Upper lobe of left lung (tissue), 6 donors: Measurements from ENCODE around the gene TENM4. TPM values are rescaled to one million over a fixed set of nuclear protein-coding genes. Genes with fewer than 3 reads are reported as not detected.

Experiments used
- ATAC-seq, 2 donors: fragments of 200-7000 bp; cut with Tn5 transposase; one replicate each; pipeline ENCODE4 v1.9.1; 2022; ENCODE audit warnings: mild to moderate bottlenecking in 2 of 2, moderate library complexity in 2 of 2; ENCODE audit not compliant: low FRiP score in 2 of 2
- DNase-seq, 2 donors: peaks; one replicate each; pipeline ENCODE4 v3.0.0-alpha.2; 2019 to 2020
- H3K27ac ChIP-seq, 4 donors: fragments of 200-600 bp; sonication (generic); one replicate each; pipeline ENCODE4 v1.5.1; 2016 to 2019
- H3K27me3 ChIP-seq, 4 donors: fragments of 200-600 bp; sonication (generic); one replicate each; pipeline ENCODE4 v1.5.1; 2017 to 2019
- H3K36me3 ChIP-seq, 4 donors: fragments of 200-600 bp; sonication (generic); one replicate each; pipeline ENCODE4 v1.5.1; 2016 to 2019
- H3K4me1 ChIP-seq, 4 donors: fragments of 200-600 bp; sonication (generic); one replicate each; pipeline ENCODE4 v1.5.1; 2018 to 2019
- H3K4me3 ChIP-seq, 4 donors: fragments of 200-600 bp; sonication (generic); one replicate each; pipeline ENCODE4 v1.5.1; 2017 to 2019; ENCODE audit warnings: mild to moderate bottlenecking in 2 of 4, moderate library complexity in 1 of 4
- H3K9me3 ChIP-seq, 4 donors: fragments of 200-600 bp; sonication (generic); one replicate each; pipeline ENCODE4 v1.5.1; 2018 to 2019
- CTCF ChIP-seq, 6 experiments: fragments of 450-650 bp in 4 of 6; fragments of 200-600 bp in 2 of 6; sonication (generic) in 2 of 6; IDR thresholded peaks; one replicate each; pipeline ENCODE4 v1.5.1; 2016 to 2019; ENCODE audit warnings: antibody characterized with exemption in 6 of 6
- EP300 ChIP-seq, 4 donors: sonication (generic); formaldehyde crosslinking; IDR thresholded peaks; one replicate each; pipeline ENCODE4 v1.5.1; 2017; ENCODE audit warnings: antibody characterized with exemption in 4 of 4, control low read depth in 2 of 4
- POLR2A ChIP-seq, 4 donors: fragments of 450-650 bp; IDR thresholded peaks; one replicate each; pipeline ENCODE4 v1.5.1; 2016 to 2017; ENCODE audit warnings: antibody characterized with exemption in 4 of 4, mild to moderate bottlenecking in 2 of 4
- POLR2AphosphoS5 ChIP-seq, 2 donors: sonication (generic); formaldehyde crosslinking; IDR thresholded peaks; one replicate each; pipeline ENCODE4 v1.5.1; 2017; ENCODE audit warnings: antibody characterized with exemption in 2 of 2
- WGBS, 2 donors: methylation state at CpG; one replicate each; pipeline ENCODE4 v1.1.5; 2017 to 2018; 5-methylcytosine and 5-hydroxymethylcytosine counted together
- total RNA-seq, 6 donors: library from RNA; depleted of rRNA in 4 of 6; stranded (reverse); fragments of >200 nt in 4 of 6; gene quantifications; one replicate each; pipeline versions ENCODE4 v1.1.0 to v1.2.1, GENCODE V29; 2016 to 2021
- donor health status: DM: no; HTN: no; CAD: no; lungs with moderate emphysema.
- donor health status: DM: no; HTN: yes; CAD: no; lungs with severe emphysema.

TENM4 gene
- total RNA-seq, 6 donors from 2014 or later: 0.11 to 20.0 (median 3.7) TPM

GRCh38 chr11:78972590-78972989 lies 468.2 kb downstream of the TENM4 start:
- Histone ChIP-seq H3K36me3 (no peaks in the 10 kb centered on the region), H3K4me1 (no peaks in the 10 kb centered on the region), H3K27me3 (no peaks in the 10 kb centered on the region), H3K27ac (no peak overlapping the region), H3K4me3 (no peak overlapping the region), H3K9me3 (no peaks in the 10 kb centered on the region)
- ATAC-seq (no peak), DNase-seq (no peak)
- TF ChIP-seq POLR2AphosphoS5 (IDR thresholded peaks at IDR 0.05): no peak
- TF ChIP-seq POLR2A (IDR thresholded peaks at IDR 0.05): no peak
- no peak for TF ChIP-seq CTCF (IDR thresholded peaks at IDR 0.05)
- no peak for TF ChIP-seq EP300 (IDR thresholded peaks at IDR 0.05)

GRCh38 chr11:78972177-78972576 lies 468.7 kb downstream of the TENM4 start:
- TF ChIP-seq EP300 (IDR thresholded peaks at IDR 0.05) (no peak), POLR2A (IDR thresholded peaks at IDR 0.05) (no peak), CTCF (IDR thresholded peaks at IDR 0.05) (no peak), POLR2AphosphoS5 (IDR thresholded peaks at IDR 0.05) (no peak)
- ATAC-seq (no peak), DNase-seq (no peak)
- 82 to 86% methylated on average over 7 of the region's 7 CpGs for WGBS, 2 donors
- Histone ChIP-seq H3K36me3 (no peaks in the 10 kb centered on the region), H3K27me3 (no peaks in the 10 kb centered on the region), H3K27ac (no peak overlapping the region), H3K4me3 (no peak overlapping the region), H3K4me1 (no peaks in the 10 kb centered on the region), H3K9me3 (no peaks in the 10 kb centered on the region)

- Histone ChIP-seq H3K27ac (no peak overlapping the region), H3K4me1 (no peaks in the 10 kb centered on the region), H3K9me3 (no peaks in the 10 kb centered on the region), H3K36me3 (no peaks in the 10 kb centered on the region), H3K27me3 (no peaks in the 10 kb centered on the region), H3K4me3 (no peak overlapping the region)
- TF ChIP-seq POLR2A (IDR thresholded peaks at IDR 0.05) (no peak), POLR2AphosphoS5 (IDR thresholded peaks at IDR 0.05) (no peak), CTCF (IDR thresholded peaks at IDR 0.05) (no peak), EP300 (IDR thresholded peaks at IDR 0.05) (no peak)
- 89 to 92% methylated on average over 3 of the region's 3 CpGs for WGBS, 2 donors
- ATAC-seq: no peak
- no peak for DNase-seq
These were observed 473.0 kb downstream of the TENM4 start for GRCh38 chr11:78967811-78968210.

- H3K9me3 ChIP-seq: no peaks in the 10 kb centered on the region
- TF ChIP-seq POLR2AphosphoS5 (IDR thresholded peaks at IDR 0.05) (no peak), EP300 (IDR thresholded peaks at IDR 0.05) (no peak), POLR2A (IDR thresholded peaks at IDR 0.05) (no peak)
- no peak for ATAC-seq
- no peaks in the 10 kb centered on the region for H3K27me3 ChIP-seq
- H3K4me1 ChIP-seq: peaks cover 0 to 10% (median 2%) of the 10 kb centered on the region in 4 donors
- no peak for DNase-seq
- H3K36me3 ChIP-seq: no peaks in the 10 kb centered on the region
- H3K27ac ChIP-seq: no peak overlapping the region
- 81 to 86% methylated on average over 8 of the region's 8 CpGs for WGBS, 2 donors
- no peak overlapping the region for H3K4me3 ChIP-seq
These were observed 475.4 kb downstream of the TENM4 start for GRCh38 chr11:78965432-78965831.

GRCh38 chr11:78961937-78962701 lies 478.7 kb downstream of the TENM4 start:
- Histone ChIP-seq H3K27ac (no peak overlapping the region), H3K36me3 (no peaks in the 10 kb centered on the region), H3K4me3 (peak overlapping the region in 3 of 4 donors; percentile 1 to 15 (median 10)), H3K4me1 (peaks cover 0 to 10% (median 2%) of the 10 kb centered on the region in 4 donors), H3K9me3 (no peaks in the 10 kb centered on the region), H3K27me3 (no peaks in the 10 kb centered on the region)
- DNase-seq: peak in 1 of 2 donors; percentile 70
- WGBS, 2 donors: 7 to 13% methylated on average over 26 to 27 of the region's 36 CpGs
- no peak for ATAC-seq
- TF ChIP-seq CTCF (IDR thresholded peaks at IDR 0.05) (no peak), EP300 (IDR thresholded peaks at IDR 0.05) (no peak), POLR2AphosphoS5 (IDR thresholded peaks at IDR 0.05) (no peak), POLR2A (IDR thresholded peaks at IDR 0.05) (no peak)
